NCI-H146 treated with DMSO at 0.1 percent for 48 hours (cell line): ENCODE results near the gene HCST.
"Not testable (repeated sequence)": the region's sequence is repeated elsewhere in the genome, so short reads cannot be mapped to it uniquely, and the experiment has no call there.

ENCODE experiments used
- DNase-seq: peaks from one replicate; lab custom pipeline; 2025; ENCODE audit not compliant: unreplicated experiment; lab: John Stamatoyannopoulos, UW

The HCST gene

DNA sequence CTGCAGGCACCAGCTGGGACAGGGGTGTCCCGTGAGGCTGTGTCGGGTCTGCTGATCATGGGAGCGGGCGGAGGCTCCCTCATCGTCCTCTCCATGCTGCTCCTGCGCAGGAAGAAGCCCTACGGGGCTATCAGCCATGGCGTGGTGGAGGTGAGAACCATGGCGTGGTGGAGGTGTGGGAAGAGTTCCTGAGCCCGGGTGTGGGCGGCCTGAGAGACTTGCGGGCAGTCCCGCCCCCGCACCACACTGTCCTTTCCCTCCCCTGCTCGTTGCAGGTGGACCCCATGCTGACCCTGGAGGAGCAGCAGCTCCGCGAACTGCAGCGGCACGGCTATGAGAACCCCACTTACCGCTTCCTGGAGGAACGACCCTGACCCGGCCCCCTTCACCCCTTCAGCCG, 23.3 kb upstream of the HCST start:
- DNase-seq = no peak

DNA sequence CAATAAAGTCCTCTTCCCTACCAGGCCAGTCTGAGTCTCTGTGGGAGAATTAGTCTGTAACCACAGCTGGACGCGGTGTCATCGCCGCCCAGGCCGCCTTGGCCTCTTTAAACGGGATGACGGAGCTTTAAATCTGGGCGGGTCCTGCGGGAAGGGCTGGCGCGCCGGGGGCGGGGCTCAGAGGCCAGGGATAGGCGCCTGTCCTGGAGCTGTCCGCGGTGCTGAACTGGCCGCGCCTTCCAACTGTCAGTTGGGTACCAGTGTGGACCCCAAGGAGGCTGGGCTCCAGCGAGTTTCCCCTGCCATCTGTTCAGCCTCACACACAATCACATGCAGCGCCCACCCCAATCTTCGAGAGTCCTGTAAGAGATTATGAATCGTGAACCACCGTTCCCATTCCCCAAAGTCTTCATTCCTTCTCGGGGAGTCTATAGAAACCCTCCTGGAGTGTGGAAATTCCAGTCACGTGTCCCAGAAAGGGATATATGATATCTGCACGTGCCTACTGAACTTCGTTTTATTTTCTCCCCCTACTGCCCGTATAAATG, 22.5 kb upstream of the HCST start:
- peak; percentile 17 for DNase-seq

DNA sequence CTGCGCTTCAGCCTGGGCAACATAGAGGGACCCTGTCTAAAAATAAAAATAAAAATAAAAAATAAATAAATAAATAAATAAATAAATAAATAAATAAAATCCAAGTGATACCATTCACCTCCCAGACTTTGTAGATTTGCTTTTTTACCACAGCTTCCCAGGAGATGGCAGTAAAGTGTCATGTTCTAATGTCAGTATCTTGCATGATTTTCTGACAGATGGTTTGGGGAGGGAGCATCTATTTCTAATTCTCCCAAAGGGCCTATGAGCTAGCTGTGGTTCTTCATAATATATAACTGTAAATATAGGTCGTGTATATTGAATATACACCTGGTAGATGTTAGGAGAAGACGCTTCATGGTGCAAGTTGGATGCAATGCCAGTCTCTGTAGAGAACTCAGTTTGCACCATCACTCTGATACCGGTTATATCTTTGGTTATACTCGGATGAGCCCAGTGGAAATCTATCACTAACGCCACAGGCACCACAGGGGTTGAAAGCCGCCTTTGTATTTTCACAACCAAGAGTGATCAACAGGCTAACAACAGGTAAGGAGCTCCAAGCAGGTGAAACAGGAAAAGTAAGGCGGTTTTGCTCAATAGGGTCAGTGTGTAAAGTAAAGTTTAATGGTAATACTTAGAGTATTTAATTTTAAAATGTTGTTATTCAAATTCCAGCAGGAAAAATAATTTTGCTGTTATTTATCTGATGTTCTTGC, 20.1 kb upstream of the HCST start:
- DNase-seq = peak; percentile 78

DNA sequence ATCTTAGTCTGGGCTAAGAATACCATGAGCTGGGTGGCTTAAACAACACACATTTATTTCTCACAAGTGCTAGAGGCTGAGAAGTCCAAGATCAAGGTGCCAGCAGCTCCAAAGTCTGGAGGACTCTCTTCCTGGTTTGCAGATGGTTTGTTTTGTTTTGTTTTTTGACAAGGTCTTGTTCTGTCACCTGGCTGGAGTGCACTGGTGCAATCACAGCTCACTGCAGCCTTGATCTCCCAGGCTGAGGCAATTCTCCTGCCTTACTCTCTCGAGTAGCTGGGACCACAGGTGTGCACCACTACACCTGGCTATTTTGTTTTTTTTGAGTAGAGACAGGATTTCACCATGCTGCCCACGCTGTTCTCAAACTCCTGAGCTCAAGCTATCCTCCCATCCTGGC, 18.4 kb upstream of the HCST start:
- DNase-seq = no peak

DNA sequence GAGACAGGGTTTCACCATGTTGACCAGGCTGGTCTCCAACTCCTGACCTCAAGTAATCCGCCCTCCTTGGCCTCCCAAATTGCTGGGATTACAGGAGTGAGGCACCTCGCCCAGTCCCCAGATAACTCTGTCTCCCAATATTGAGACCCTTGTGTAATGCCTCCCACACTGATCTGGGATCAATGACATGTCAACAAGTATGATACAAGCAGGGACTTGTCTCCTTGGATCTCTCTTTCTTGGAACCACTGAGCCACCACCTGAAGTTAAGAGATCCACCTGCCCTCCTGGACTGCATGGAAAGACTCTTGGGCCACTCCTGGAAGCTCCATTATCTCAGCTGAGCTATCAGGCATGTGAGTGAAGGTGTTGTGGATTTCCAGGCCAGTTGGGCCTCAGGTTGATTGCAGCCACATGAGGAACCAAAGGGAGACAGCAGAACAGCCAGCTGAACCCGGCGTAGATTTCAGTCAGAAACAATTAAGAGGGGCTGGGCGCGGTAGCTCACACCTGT, 17.0 kb upstream of the HCST start:
- no peak for DNase-seq

DNA sequence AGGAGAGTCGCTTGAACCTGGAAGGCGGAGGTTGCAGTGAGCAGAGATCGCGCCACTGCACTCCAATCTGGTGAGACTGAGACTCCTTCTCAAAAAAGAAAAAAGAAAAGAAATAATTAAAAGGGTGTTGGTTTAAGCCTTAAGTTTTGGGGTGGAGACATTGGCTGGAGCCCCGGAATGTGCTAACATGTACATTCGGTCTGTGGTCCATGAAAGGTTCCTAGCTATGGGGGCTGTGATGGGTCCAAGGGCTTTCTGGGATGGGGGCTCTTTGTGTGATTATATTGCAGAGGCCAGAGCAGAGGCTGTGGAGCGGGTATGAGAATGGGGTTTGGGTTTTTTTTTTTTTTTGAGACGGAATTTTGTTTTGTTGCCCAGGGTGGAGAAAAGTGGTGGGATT, 16.4 kb upstream of the HCST start:
- DNase-seq = no peak

DNA sequence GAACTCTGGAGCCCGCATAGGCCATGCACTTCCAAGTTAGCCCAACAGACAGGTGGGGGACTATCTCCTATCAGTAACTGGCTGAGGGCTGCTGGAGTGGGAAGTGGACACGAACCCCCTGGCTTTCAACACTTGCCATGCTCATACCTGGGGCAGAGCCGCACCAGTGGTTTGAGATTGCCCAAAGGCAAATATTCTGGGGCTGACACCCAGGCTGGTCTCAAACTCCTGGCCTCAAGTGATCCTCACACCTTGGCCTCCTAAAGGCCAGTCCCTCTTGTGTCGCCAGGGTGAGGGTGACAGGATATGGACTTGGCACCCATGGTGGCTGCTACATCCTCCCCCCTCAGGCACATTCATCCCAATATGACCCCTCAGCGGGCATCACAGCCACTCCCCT, 15.1 kb upstream of the HCST start:
- DNase-seq = no peak

DNA sequence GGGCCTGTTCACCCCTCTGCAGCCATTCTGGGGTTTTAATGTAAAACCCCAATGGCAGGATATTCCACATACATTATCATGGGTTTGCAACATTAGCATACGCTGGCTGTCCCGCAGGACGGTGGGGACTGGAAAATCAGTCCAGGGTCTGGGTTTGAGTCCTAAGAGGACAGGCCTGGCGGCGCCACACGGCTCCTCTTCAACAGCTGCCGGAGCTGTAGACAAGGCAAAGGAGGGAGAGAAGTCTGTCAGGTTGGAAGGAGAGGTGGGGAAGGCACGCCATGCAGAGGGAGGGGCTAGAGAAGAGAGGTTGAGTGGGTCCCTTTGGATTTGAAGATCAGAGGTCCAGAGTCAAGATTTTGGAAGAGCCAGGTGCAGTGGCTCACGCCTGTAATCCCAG, 13.9 kb upstream of the HCST start:
- DNase-seq = no peak

GRCh38 chr19:35889370-35890112, 12.8 kb upstream of the HCST start:
- no peak for DNase-seq

- no peak for DNase-seq
Measured at GRCh38 chr19:35890113-35890650, 12.1 kb upstream of the HCST start.

DNA sequence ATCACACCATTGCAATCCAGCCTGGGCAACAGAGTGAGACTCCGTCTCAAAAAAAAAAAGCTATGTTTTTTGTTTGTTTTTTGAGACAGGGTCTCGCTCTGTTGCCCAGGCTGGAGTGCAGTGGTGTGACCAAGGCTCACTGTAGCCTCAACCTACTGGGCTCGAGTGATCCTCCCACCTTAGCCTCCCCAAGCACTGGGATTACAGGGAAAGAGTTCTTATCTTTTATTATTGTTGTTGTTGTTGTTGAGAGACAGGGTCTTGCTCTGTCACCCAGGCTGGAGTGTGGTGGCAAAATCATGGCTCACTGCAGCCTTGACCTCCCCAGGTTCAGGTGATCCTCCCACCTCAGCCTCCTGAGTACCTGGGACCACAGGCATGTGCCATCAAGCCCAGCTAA, 10.5 kb upstream of the HCST start:
- not testable (repeated sequence) for DNase-seq

GRCh38 chr19:35894342-35894741, 8.0 kb upstream of the HCST start:
- no peak for DNase-seq

DNA sequence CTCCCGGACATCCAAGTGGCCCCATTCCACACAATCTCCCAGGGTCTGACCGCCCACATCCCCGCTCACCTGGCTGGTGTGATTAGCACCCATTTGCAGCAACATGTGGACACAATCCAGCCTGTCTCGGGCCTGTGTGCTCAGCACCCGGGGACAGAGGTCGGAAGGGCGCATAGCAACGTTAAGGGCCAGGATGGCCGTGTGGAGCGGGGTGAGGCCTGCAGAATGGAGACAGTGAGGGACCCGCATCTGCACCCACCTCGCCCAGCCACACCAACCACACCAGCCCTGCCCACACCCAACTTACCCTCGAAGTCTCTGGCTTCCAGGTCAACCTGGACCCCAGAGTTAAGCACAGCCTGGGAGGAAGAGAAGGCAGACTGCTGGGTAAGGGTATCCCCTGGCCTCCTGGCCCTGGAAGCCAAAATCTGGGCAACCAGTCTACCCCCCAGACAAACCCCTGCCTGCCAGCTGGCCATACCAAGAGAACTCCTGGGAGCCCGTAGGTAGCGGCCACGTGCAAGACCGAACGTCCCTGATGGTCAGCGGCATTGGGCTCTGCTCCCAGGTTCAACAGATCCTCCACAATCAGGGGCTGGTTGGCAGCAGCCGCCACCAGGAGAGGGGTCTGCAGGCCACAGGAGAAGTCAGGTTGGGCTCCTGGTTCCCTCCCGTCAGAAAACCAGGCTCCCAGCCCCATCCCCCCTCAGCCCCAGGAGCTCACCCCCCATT, 6.3 kb upstream of the HCST start:
- no peak for DNase-seq

DNA sequence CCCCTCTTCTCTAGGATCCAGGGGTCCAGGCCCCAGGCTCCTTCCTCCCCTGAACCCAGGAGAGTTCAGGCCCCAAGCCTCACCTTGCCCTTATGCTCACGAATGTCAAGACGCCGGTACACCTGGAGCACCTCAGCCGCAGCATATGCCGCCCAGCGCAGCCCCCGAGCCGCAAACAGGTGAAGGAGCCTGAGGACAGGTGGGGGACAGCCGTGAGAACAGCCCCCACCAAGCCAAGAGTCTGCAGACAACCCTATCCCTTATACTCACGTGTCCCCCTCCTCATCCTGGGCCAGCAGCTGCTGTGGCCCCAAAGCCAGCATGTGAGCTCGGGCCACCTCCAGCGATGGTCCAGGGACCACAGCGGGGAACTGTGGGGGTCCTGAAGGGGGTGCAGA, 5.7 kb upstream of the HCST start:
- DNase-seq = no peak

DNA sequence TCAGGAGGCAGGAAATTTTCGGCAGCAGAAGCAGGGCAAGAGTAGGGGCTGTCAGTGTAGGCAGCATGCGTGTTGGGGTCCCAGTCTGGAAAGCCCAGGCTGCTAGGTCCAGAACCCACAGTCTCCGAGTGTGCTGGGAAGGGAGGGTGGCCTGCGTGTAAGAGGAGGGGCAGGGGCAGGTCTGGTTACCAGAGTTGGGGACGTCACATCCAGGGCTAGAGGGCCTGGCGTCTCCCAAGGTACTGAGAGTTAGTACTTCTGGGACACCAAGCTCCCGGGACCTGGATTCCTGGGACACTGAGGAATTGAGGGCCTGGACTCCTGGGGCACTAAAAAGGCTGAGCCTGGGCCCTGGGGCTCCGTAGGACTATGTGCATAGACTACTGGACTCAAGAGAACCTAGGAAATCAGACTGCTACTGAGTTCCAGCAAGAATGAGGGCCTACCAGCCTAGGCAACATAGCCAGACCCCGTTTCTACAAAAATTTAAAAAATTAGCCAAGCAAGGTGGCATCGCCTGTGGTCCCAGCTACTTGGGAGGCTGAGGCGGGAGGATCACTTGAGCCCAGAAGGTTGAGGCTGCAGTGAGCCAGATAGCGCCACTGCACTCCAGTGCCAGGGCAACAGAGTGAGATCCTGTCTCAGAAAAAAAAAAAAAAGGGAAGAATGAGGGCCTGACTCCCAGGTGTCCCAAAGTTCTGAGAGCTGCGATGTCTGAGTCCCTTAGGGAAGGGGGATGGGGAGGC, 4.5 kb upstream of the HCST start:
- DNase-seq = no peak

DNA sequence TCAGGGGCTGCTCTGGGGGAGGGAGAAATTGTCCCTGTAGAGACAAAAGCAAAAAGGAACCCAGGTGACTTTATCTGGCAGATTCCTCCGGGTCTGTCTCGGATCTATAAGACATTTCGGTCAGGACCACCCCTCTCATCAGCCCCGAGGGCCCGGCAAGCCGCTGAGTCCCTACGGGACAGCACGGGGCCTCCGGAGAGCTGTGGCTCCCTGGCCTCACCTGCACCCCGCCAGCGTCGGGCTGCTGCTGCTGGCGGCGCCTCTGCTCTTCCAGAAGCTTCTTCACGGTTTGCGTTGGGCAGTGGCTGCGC, 3.9 kb upstream of the HCST start:
- DNase-seq = no peak

DNA sequence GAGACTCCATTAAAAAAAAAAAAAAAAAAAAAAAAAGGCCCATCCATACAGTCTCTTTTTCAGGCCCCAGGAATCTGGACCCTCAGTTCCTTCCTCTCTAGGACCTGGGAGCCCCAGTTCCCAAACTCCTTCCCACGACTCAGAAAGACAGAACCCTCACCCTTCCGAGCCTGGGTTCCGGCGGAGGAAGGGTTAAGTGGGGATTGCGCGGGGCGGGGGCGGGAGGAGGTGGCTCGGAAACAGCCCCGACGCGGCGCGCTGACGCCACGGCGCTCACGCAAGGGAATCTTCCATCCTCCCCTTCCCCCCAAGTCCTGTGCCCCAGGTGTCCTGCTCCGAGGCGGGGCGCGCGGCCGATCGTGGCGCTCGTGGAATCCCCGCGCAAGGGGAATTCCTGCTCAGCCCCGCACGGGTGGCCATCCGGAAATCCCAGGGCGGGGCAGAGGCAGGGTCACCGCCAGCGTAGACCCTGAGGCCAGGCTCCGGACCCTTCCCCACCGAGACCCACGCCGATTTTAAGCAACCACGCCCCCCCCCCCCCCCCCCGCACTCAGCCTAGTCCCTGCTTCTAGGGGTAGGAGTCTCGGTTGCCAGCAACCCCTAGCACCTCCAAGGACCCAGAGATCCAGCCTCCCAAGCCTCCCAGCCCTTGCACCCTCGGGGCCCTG, 2.6 kb upstream of the HCST start:
- peak; percentile 43 for DNase-seq

DNA sequence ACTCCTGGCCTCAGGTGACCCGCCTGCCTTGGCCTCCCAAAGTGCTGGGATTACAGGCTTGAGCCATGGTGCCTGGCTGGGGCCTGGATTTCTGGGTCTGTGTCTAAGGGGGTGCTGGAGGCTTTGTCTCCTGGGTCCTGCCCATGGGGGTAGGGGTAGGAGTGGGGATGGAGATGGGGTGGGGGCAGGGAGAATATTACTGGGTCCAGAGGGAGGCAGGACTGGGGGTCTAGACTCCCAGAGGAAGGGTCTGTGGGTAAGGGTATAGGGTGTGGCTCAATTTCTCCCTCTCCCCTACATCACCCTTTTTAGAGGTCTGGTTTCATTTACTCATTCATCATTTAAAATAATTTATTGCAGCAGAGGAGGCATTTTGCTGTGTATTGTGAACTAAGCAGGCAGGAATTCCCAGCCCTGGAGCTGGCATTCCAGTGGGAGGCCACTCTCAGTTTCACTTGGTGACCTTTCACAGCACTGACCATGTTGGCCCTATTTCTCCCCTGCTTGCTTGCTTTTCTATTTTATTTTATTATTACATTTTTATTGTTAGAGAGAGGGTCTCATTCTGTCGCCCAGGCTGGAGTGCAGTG, 1.2 kb upstream of the HCST start:
- DNase-seq = no peak

GRCh38 chr19:35902870-35903475, 644 bp downstream of the HCST start:
- no peak for DNase-seq
